Cardiac septum (tissue), 1 donor: ENCODE measurements around the gene KCNK16. TPM values are rescaled to one million over a fixed set of nuclear protein-coding genes. Genes with fewer than 3 reads are reported as not detected.

Experiments
- DNase-seq: peaks from one replicate; pipeline ENCODE4 v3.0.0-alpha.2; 2020; ENCODE audit warnings: low spot score
- intact Hi-C: fragments of 100-400 bp; cut with DNase I; formaldehyde crosslinking; loops from one replicate; pipeline ENCODE4 v1.14.0; 2022
- long read RNA-seq: library from polyadenylated mRNA; unstranded; transcript quantifications from one replicate; pipeline ENCODE4 v2.0.0, GENCODE V29; 2021
- total RNA-seq: library from RNA; stranded (reverse); fragmentation: NEBNext Ultra II Directional; extraction: Animal tissue kit (Norgen Biotek cat#: 25700); gene quantifications from one replicate; pipeline ENCODE4 v1.2.1, GENCODE V29; 2021
- donor health status: DM: no; HTN: no; CAD: no.

Gene KCNK16
- total RNA-seq, result not detected
- long read RNA-seq, result 0 reads

DNA sequence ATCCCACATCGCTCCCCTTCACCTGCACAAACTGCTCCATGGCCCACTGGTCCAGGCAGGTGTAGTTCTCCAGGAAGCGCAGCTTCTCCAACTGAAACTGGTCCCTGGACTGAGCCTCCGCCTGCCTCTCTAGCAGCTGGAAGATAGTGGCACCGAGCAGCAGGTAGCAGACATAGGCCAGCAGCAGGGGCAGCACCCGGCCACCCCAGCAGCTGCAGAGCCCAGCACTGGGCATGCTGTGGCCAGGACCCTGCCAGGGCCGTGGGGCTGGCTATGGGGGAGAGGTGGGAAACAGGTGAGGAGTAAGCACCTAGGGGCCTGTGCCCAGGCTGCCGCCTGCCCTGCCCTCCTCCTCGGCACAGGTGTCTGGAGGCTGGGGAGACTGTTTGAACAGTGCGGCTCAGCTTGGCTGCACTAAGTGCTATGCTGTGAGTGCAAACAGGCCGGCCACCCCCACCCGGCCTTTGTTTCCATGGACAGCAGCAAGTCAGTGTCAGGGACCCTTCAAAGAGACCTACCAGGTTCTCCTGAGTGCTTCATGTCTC, at the start of gene KCNK16:
TSS of gene KCNK16 (minus strand) at position 397 of the 545 bp plus-strand sequence. CDS start at position 235, 162 bp downstream.
- no peak for DNase-seq
- intact Hi-C loops, result no loop called here

DNA sequence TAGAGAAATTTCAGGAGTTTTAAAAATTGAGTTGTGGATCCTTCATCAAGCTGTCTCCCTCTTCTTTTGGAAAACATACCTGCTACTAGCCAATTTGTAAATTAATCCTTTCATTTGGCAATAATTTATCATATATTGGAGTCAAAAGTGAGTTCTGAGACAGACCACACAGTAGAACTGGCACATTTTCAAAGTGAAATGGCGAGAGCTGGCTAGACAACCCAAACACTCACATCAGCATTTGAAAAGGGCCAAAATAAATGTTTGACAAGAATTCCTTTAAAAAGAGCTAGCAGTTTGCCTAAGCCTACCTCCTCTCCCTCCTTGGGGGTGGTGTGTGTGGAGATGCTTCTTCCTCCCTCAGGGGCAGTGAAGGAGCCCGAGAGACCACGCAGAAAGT, 47.9 kb upstream of the KCNK16 start:
- no peak for DNase-seq
- intact Hi-C loops, result no loop called here

DNA sequence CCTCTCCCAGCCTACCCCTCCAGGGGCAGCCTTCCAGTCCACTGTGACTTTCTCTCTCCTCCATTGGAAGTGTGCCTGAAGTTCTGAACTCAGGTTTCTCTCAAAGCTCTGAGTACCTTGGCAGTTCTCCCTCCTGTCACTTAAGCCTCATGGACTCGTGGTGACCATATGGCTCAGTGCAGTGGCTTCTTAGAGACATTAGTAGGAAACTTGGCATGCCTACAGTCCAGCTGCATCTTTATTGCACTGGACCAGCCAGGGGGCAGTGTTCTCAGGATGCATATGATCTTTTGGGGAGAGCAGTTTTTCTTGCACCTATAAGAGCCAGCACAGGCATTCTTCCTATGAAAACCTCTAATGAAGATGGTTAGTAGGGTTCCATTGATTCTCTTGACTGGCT, 47.5 kb upstream of the KCNK16 start:
- intact Hi-C loops, result no loop called here
- no peak for DNase-seq

DNA sequence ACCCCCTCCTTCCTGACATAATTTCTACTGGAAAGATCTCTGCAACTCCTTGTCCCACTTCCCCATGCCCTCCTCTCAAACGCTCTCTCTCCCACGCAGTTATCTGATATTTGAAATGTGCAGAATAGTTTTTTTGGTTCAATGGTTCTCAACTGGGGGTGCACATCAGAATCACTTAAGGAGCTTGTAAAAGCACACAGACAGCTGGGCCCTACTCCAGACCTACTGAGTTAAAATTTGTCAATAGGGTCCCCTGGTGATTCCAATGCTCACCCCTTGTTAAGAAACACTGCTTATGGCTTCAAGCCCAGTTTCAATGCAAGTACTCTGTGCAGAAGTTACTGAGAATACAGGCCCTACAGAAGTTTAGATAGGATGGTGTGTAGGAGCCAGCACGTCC, 45.2 kb upstream of the KCNK16 start:
- intact Hi-C loops, result no loop called here

DNA sequence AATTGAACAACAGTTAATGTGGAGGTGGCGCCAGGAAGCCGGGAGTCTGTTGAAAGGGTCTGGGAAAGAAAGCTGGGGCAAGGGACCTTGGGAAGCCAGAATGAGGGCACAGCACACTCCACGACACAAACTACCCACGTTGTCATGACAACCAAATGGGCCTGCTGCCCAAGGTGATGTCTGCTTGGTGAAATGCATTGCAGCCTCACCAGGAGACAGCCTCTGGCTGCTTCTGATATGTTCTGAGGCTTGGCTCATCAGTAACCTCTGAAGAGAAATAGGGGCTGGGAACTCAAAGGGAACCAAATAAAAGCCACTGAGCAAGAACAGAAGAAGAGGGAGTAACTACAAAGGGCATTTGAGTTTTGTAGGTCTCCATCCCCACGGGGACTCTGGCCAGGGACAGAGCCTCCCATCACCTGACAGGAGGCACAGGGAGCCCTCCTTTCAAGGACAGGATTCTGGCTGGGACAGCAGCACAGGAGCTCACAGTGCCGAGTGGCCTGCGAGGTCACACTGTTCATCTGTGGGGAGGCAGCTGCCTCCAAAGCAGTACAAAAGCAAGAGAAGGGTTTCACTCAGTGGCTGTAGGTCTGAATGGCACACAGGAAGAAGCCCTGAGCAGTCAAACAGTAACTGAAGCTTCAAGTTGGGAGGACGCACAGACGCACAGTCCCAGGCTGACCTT, 44.6 kb upstream of the KCNK16 start:
- intact Hi-C loops, result no loop called here

More for the DNA sequence above, 45.2 kb upstream of the KCNK16 start:
- DNase-seq, result no peak

DNA sequence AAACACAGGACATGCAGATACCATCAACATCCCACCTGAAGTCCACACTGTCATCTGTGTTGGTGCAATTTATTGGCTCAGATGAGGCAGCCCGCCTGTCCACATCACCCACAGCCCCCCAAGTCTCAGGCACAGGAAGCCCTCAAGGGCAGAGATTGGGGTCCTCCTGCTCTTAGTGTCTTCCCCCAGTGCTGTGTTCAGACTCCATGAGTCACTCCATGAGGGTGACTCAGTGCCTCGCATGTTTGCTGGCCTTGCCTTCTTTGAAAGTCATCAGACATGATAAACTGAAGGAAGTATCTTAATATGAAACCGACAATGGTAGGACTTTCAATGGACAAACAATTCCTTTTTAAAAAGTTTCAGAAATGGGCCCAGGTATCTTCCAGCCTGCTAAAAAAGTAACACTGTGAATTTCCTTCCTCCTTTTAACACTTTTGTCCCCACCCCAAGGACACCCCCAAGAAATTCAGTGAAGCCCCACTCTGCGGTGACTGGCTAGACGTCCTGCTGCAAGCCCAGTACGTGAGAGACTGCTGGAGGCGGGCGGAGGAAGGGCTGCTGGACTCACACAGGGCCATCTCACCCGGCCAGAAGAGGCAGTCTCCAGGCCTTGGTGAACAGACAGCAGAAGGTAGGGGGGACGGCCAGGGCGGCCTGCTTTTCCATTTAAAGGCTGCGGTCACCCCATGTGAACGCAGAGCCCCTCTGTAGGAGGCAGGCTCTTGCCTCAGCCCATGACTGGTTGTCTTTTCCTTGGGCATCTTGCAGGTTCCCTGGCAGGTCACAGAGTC, 43.0 kb upstream of the KCNK16 start:
- intact Hi-C loops, result no loop called here
- DNase-seq, result peak; percentile 51

More for the DNA sequence above, 44.6 kb upstream of the KCNK16 start:
- DNase-seq, result no peak

DNA sequence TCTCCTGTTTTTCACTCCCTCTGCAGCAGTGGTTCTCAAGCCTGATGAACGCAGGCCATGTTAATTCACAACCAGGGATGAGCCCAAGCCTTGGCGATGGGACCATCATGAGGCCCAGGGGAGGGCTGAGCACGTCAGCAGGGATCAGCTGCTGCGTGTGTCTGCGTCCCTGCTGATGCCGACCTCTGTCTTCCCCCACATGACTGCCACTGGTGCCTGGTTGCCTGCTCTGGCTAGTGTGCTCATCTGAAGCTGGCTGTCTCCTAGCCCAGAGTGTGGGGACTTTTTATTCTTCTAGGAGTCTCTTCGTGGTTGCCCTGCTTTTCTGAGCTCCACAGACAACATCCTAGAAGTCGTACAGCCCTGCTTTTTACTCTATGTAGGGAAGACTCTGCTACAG, 40.8 kb upstream of the KCNK16 start:
- intact Hi-C loops, result no loop called here
- peak; percentile 57 for DNase-seq

DNA sequence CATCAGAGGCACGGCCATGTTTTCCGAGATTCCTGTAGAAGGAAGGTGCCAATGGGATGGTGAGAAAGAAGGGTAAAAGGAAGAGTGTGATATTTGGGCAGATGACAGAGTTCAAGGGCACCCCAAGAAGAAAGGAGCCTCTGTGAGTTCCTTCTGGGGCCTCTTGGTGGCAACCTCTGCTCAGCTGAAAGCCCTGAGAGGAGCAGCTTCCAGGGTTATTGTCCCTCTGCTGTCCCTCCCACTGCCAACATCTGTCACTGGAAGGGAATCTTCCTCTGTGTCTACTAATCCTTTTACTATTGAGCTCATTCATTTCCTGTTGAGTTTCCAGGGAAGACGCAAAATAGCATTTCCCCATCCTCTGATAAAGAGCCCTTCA, 40.0 kb upstream of the KCNK16 start:
- no peak for DNase-seq
- intact Hi-C loops, result no loop called here

DNA sequence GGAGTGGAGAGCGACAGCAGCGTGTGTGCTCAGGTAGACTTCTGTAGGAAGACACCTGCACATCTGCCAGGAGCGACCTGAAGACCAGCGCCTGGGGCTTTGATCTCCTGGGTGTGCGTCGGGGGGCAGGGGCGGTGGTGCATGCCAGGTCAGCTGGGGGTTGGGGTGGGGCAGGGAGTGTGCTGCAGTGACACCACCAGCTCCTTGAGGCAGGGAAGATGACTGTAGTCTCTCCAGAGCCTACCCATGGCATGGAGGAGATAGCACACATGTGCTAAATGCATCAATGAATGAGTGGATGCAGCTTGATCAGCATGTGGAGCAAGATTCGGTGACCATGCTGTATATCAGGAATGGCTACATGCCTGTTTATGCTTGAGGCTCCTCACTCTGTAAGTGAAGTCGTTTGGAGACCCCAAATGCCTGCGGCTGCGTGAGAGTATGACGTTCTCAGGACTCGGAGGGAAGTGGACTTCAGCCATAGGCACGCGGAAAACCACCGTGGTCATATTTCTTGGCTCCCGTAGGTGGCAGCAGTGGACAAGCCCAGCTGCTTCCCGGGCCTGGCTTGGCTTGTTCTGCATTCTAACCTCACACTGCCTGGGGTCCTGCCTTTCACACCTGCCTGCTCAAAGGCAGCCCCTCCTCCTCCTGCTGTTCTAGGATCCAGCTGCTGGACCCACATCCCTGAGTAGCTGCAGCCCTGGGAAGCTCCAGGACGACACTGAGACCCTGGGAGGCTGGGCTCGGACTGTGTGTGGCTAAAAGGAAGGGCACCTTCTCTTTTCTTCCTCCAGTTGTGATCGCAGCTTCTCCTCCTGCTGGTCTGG, 39.4 kb upstream of the KCNK16 start:
- intact Hi-C loops, result no loop called here

DNA sequence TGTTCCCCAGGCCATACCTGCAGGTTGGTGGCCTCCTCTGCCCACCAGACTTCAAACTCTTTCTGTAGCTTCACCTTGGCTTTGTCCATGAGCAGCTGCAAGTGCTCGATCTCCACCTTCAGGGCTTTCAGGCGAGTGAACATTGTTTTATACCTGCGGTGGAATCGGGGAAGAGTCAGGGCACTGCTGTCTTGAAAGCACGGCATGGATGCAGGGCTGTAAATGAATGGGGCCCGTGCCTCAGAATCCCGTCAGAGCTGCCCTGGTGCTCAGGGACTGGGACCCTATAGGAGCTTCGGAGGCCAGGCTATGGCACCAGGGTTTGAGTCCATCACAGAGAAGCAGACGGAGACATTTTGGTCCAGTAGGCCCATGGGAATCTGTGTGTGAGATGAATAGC, 37.9 kb upstream of the KCNK16 start:
- peak; percentile 44 for DNase-seq
- intact Hi-C loops, result no loop called here

More for the DNA sequence above, 39.4 kb upstream of the KCNK16 start:
- DNase-seq, result peak; percentile 76

DNA sequence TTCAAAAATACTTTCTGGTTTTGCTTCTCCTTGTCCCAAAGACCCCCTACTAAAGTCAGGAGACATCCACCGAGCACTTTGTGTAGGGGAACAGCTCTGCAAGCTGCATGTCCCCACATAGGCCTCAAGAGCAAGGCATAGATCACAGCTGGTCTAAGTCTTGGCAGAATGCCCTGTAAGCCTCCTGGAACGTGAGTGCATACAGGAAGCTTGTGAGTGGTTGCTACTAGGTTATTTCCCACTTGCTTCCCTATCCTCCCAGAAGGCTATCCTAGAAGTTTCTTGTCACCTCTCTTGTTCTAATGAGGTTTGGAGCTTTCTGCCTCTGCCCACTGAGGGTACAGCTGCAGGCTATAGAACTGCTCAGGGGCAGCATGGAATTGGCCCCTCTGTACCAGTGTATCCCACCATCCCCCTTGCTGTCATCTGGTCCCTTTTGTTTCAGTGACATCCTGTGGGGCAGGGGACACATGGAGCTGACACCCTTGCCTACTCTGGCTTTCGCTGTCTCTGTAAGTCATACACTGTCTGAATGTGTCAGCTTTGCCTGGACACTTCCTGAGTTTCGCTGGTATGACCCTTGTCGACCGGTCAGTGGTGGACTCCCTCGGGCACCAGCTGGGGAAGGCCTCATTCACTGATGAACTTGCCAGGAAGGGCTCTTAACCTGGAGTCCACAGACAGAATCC, 35.6 kb upstream of the KCNK16 start:
- intact Hi-C loops, result no loop called here
- peak; percentile 38 for DNase-seq

DNA sequence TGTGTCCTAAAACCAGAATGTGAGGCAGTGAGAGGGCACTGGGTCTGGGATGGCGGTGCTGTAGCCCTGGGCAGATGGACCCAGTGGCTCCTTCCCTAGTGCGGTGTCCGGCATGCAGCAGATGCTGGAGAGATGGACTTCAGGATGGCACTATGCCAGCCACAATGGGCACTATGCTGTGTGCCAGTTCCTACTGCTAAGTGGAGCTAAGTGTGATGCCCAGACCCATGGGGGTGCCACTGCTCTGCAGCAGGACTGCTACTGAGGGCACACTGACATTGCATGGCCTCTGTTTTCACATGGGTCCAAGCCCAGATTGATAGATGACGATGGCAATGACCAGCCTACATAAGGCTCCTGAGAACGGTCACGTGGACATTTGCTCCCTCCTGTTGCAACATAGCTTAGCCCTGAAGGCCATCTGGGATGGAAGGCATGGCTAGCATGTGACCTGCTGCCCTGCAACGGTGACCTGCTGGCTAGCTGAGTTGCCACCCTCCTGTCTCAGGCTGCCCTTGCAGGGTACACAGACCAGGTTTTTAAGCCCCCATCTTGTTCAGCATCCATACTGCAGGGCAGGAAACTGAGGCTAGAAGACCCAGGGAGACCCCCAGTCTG, 31.3 kb upstream of the KCNK16 start:
- intact Hi-C loops, result no loop called here
- DNase-seq, result no peak

DNA sequence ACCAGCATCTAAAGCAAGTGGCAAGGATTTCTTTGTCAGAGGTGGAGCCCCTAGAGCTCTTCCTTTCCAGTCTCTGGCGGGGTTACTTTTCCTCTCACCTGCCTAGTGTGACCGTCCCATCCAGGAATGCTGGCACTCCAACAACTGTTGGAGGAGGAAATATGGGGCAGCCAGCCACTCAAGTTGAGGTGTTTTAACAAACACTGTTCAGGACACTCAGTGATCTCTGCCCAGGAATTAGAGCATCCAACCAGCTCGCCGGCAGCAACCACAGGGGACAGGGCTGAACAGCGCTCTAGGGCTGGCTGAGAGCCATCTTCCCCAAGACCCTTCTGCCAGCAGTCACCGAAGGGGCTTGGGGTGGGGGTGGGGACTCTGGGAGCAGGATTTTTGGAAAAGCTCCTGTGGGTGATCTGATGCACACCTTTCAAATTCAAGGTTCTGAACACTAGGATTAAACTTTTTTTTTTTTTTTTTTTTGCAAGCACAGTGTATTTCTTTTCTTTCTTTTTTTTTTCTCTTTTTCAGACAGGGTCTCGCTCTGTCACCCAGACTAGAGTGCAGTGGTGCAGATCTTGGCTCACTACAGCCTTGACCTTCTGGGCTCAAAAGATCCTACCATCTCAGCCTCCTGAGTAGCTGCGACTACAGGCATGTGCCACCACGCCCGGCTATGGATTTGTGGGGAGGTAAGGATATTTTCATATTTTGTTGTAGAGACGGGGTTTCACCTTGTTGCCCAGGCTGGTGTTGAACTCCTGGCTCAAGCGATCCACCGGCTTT, 28.4 kb upstream of the KCNK16 start:
- intact Hi-C loops, result no loop called here
- DNase-seq, result no peak

DNA sequence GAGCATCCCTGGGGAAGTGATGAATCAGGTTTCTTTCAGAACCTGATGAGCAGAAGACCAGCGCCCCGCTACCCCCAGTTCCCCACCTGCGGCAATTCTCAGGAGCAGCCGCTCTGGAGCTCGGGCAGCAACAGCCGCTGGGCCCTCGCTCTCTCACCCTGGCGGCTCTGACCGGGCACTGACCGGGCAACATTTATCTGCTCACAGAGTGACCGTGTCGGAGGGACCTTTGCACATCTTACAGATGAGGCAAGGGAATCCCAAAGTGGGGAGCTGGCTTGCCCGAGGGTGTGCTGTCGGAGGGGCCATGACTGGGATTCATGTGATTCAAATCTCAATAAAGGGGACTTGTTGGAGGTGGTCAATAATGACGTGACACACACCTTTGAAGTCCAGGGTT, 26.2 kb upstream of the KCNK16 start:
- no peak for DNase-seq
- intact Hi-C loops, result loop anchor here (10.0 kb wide), 1 partner anchor 1966 kb away; no protein-coding TSS in a partner anchor

DNA sequence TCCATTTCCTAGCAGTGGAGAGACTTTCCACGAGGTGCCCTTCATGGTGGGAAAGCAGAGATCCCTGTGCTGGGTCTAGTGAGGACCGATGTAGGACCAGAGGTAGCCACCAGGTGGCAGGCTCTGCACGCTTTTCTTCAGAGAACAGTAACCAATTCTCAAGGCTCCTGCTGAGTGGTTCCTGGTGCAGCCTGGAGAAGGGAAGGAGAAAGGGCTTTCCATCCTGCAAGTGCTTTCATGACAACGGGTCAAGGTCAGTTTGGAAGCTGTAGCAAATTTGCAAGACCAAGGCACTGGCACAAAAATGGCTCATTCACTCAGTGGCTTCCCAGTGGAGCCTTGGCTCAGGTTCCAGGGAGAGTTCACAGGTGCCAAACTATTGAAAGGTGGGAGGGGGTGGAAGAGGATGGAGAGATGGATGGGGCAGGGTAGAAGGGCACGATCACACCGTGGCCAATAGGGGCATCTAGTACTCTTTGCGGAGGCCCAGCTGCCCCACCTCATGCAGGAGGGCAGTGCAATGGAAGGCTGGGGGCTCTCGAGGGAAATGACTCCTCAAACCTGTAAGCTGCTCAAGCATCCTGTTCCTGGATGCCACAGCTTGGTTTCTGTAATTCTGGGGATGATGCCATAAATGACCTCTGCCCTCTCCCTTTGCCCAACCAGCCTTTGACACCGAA, 25.5 kb upstream of the KCNK16 start:
- no peak for DNase-seq
- intact Hi-C loops, result loop anchor here (10.0 kb wide), 1 partner anchor 1967 kb away; no protein-coding TSS in a partner anchor

DNA sequence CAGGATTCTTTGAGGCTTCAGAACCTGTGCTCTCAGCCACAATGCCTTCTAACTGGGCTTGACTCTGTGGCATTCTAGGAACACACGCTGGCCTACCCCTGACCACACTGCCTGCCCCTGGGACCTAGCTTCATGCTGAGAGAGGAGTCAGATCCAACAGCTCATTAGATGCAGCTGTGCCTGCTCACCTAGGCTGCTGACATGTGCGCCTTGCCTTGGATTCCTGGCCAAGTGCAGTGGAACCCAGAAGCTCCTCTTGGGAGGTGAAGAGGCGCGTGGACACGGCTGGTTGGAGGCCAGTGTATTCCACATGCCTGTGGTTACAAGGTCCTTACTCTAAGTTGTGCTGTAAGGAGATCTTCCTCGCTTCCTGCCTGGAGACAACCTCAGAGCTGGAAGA, 24.7 kb upstream of the KCNK16 start:
- no peak for DNase-seq
- intact Hi-C loops, result loop anchor here (10.0 kb wide), 1 partner anchor 1968 kb away; no protein-coding TSS in a partner anchor

DNA sequence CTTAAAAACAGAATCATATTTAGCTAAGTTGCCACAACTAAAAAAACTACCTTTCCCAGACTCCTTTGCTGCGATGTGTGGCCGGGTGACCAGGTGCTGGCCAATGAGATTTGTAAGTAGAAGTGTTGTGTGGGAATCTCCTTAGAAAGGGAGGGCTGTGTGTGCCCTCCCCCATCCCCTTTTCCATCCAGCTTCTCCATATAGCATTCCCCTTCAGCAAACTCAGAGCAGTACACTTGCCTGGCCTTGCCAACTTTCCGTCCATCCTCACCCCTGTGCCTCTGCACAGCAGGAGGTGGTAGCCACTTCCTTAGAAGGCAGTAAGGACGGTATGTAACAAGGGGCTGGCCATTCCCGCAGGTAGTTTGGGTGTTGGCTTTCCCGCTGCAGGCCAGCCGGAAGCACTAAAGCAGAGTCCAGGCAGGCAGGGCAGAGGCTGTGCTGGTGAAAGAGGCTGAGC, 22.3 kb upstream of the KCNK16 start:
- DNase-seq, result no peak
- intact Hi-C loops, result loop anchor here (10.0 kb wide), 1 partner anchor 1970 kb away; no protein-coding TSS in a partner anchor
